GM12865 (cell line): Measurements from ENCODE around the gene CDKL2.

Experiments used
- DNase-seq: peaks from one replicate; pipeline ENCODE4 v3.0.0; 2010; ENCODE audit warnings: low read depth
- H3K4me3 ChIP-seq: 2 replicates; pipeline ENCODE4 v1.5.1; 2011; ENCODE audit warnings: mild to moderate bottlenecking, low read depth, low read length, control low read depth
- CTCF ChIP-seq: IDR thresholded peaks from 2 replicates; pipeline ENCODE4 v1.5.1; 2011; ENCODE audit warnings: low read length, control low read depth, low read depth, inconsistent platforms; ENCODE audit not compliant: insufficient read depth; ENCODE audit errors: missing control alignments

CDKL2 gene

GRCh38 chr4:75596061-75596460 lies 34.3 kb downstream of the CDKL2 start:
- H3K4me3 ChIP-seq: no peak overlapping the region
- TF ChIP-seq CTCF: no peak

DNA sequence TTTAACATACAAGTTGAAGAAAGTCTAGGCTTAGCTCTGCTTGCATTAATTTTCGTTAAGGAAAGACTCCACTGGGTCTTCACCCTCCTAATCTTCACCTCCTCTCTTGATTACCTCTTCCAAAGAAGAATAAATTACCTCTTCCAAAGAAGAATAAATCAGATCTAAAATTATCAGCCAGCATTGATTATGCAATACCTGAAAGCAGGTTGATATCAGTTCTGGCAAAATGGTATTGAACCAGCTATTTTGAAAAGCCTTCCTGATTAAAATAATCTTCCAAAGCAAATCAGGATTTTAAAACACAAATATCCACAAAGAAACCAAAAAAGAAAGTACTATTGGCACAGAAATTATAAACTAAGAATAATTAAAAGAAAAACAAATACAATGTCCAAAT lies 36.9 kb downstream of the CDKL2 start:
- TF ChIP-seq CTCF: no peak
- H3K4me3 ChIP-seq: no peak overlapping the region
- no peak for DNase-seq

More at GRCh38 chr4:75596061-75596460, 34.3 kb downstream of the CDKL2 start:
- no peak for DNase-seq

- no peak for TF ChIP-seq CTCF
- no peak overlapping the region for H3K4me3 ChIP-seq
- no peak for DNase-seq
Measured at GRCh38 chr4:75584067-75584466, 46.3 kb downstream of the CDKL2 start.

- no peak overlapping the region for H3K4me3 ChIP-seq
- DNase-seq: no peak
- TF ChIP-seq CTCF: no peak
Measured at GRCh38 chr4:75567725-75568124, 62.6 kb downstream of the CDKL2 start.

DNA sequence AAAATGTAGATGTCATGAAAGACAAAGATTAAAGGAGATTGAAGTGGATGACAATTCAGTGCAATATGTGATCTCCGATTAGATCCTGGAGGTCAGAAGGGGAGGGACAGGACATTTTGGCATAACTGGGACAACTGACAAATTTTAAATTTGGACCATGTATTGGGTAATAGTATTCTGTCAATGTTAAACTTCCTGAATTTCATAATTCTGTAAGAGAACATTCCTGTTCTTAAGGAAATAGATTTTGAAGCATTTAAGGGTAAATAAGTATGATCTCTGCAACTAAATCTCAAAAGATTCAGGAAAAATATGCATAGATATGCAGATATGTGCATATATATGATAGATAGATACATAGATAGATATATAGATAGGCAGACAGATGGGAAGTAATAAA lies 63.4 kb downstream of the CDKL2 start:
- no peak overlapping the region for H3K4me3 ChIP-seq
- DNase-seq: no peak
- TF ChIP-seq CTCF: no peak

- DNase-seq: no peak
- H3K4me3 ChIP-seq: no peak overlapping the region
- no peak for TF ChIP-seq CTCF
Measured at GRCh38 chr4:75565481-75565880, 64.8 kb downstream of the CDKL2 start.

- H3K4me3 ChIP-seq: no peak overlapping the region
- no peak for DNase-seq
- no peak for TF ChIP-seq CTCF
Measured at GRCh38 chr4:75564023-75564422, 66.3 kb downstream of the CDKL2 start.
